DMS153 treated with DMSO at 0.1 percent for 48 hours (cell line): ENCODE measurements around the gene KRT71.

Experiments
- DNase-seq: peaks from one replicate; lab custom pipeline; 2025; ENCODE audit not compliant: unreplicated experiment; lab: John Stamatoyannopoulos, UW

KRT71 gene

GRCh38 chr12:52539821-52540173 is 13.1 kb downstream of the KRT71 start:
- no peak for DNase-seq

- DNase-seq, result peak; percentile 47
These were observed 13.7 kb downstream of the KRT71 start for GRCh38 chr12:52539083-52539820.

GRCh38 chr12:52537101-52537500 is 15.8 kb downstream of the KRT71 start:
- no peak for DNase-seq

GRCh38 chr12:52535574-52535973 is 17.4 kb downstream of the KRT71 start:
- no peak for DNase-seq

- no peak for DNase-seq
These were observed 18.5 kb downstream of the KRT71 start for GRCh38 chr12:52534482-52534881.

- no peak for DNase-seq
These were observed 19.1 kb downstream of the KRT71 start for GRCh38 chr12:52533686-52534470.

- DNase-seq, result no peak
These were observed 20.3 kb downstream of the KRT71 start for GRCh38 chr12:52532636-52533035.

- DNase-seq, result no peak
These were observed 21.2 kb downstream of the KRT71 start for GRCh38 chr12:52531566-52532300.

GRCh38 chr12:52530905-52531304 is 22.0 kb downstream of the KRT71 start:
- no peak for DNase-seq

GRCh38 chr12:52530366-52530765 is 22.6 kb downstream of the KRT71 start:
- DNase-seq, result no peak

- no peak for DNase-seq
These were observed 23.1 kb downstream of the KRT71 start for GRCh38 chr12:52529846-52530245.

GRCh38 chr12:52529417-52529816 is 23.5 kb downstream of the KRT71 start:
- no peak for DNase-seq

- DNase-seq, result no peak
These were observed 24.3 kb downstream of the KRT71 start for GRCh38 chr12:52528641-52529143.

GRCh38 chr12:52527121-52527800 is 25.7 kb downstream of the KRT71 start:
- DNase-seq, result no peak

GRCh38 chr12:52526511-52526951 is 26.4 kb downstream of the KRT71 start:
- no peak for DNase-seq

- no peak for DNase-seq
These were observed 27.1 kb downstream of the KRT71 start for GRCh38 chr12:52525661-52526499.

GRCh38 chr12:52524898-52525591 is 27.9 kb downstream of the KRT71 start:
- no peak for DNase-seq

GRCh38 chr12:52524241-52524897 is 28.6 kb downstream of the KRT71 start:
- DNase-seq, result no peak

GRCh38 chr12:52523824-52524223 is 29.1 kb downstream of the KRT71 start:
- DNase-seq, result no peak
